Keratinocyte (primary cell): ENCODE measurements around the gene NUP133. TPM values are rescaled to one million over a fixed set of nuclear protein-coding genes. Genes with fewer than 3 reads are reported as not detected.

Experiments
- DNase-seq: peaks from one replicate; pipeline ENCODE4 v3.0.0-alpha.2; 2011; ENCODE audit warnings: low read depth, missing footprints, low spot score
- FAIRE-seq: peaks from 2 replicates; lab custom pipeline; 2011; peaks lifted over from hg19 to GRCh38; lab: Jason Lieb, UNC
- H2AFZ ChIP-seq: 2 replicates; pipeline ENCODE4 v1.6.0; 2012; ENCODE audit warnings: low read length, control low read depth, inconsistent platforms; ENCODE audit not compliant: control insufficient read depth
- H3K27ac ChIP-seq: 2 replicates; pipeline ENCODE4 v1.5.1; 2011; ENCODE audit warnings: low read length; ENCODE audit not compliant: control insufficient read depth, insufficient read depth
- H3K27me3 ChIP-seq: 3 replicates; pipeline ENCODE4 v1.6.0; 2011; ENCODE audit warnings: low read length; ENCODE audit not compliant: control insufficient read depth, insufficient read depth; ENCODE audit errors: extremely low read depth
- H3K36me3 ChIP-seq, 2 experiments: 2 replicates in 1 of 2; 3 replicates in 1 of 2; pipeline ENCODE4 v1.5.1; 2011; ENCODE audit warnings: low read length in 2 of 2, mild to moderate bottlenecking in 1 of 2; ENCODE audit not compliant: control insufficient read depth in 2 of 2, insufficient read depth in 2 of 2; ENCODE audit errors: extremely low read depth in 1 of 2
- H3K4me1 ChIP-seq: 3 replicates; pipeline ENCODE4 v1.5.1; 2011; ENCODE audit warnings: low read length; ENCODE audit not compliant: control insufficient read depth, insufficient read depth; ENCODE audit errors: extremely low read depth
- H3K4me2 ChIP-seq: 3 replicates; pipeline ENCODE4 v1.6.0; 2011; ENCODE audit warnings: low read depth, low read length; ENCODE audit not compliant: control insufficient read depth, insufficient read depth; ENCODE audit errors: extremely low read depth
- H3K4me3 ChIP-seq, 3 experiments: fragments of 200-600 bp in 1 of 3; sonication (generic) in 1 of 3; 2 replicates in 2 of 3; 3 replicates in 1 of 3; pipeline ENCODE4 v1.5.1; 2011 to 2016; ENCODE audit warnings: low read length in 3 of 3, mild to moderate bottlenecking in 3 of 3, control low read depth in 2 of 3, inconsistent platforms in 1 of 3, low read depth in 1 of 3, mixed read lengths in 1 of 3, mixed run types in 1 of 3, moderate library complexity in 1 of 3; ENCODE audit not compliant: control insufficient read depth in 2 of 3, insufficient read depth in 2 of 3; ENCODE audit errors: extremely low read depth in 1 of 3
- H3K79me2 ChIP-seq: 2 replicates; pipeline ENCODE4 v1.6.0; 2012; ENCODE audit warnings: low read length; ENCODE audit not compliant: control insufficient read depth, insufficient read depth
- H3K9ac ChIP-seq: 3 replicates; pipeline ENCODE4 v1.6.0; 2011; ENCODE audit warnings: low read length; ENCODE audit not compliant: control insufficient read depth, insufficient read depth; ENCODE audit errors: extremely low read depth
- H3K9me1 ChIP-seq: 3 replicates; pipeline ENCODE4 v1.6.0; 2011; ENCODE audit warnings: low read length; ENCODE audit not compliant: control insufficient read depth, insufficient read depth; ENCODE audit errors: extremely low read depth
- H3K9me3 ChIP-seq: 2 replicates; pipeline ENCODE4 v1.5.1; 2012; ENCODE audit warnings: low read depth, low read length; ENCODE audit not compliant: control insufficient read depth
- H4K20me1 ChIP-seq: 3 replicates; pipeline ENCODE4 v1.6.0; 2011; ENCODE audit warnings: low read length; ENCODE audit not compliant: control insufficient read depth, insufficient read depth; ENCODE audit errors: extremely low read depth
- EZH2 ChIP-seq: IDR thresholded peaks from one replicate; pipeline ENCODE4 v1.6.1; 2012; ENCODE audit warnings: inconsistent platforms, mild to moderate bottlenecking, low read length, moderate library complexity
- dilution Hi-C: fragments of 300-500 bp; cut with MboI; formaldehyde crosslinking; loops from one replicate; pipeline ENCODE4 v1.7.0; 2020; ENCODE audit warnings: low sequenced_read_pairs; ENCODE audit not compliant: extremely low pct_ligation_motif_present
- polyA plus RNA-seq, 5 experiments: library from polyadenylated mRNA; depleted of rRNA in 3 of 5; stranded (reverse) in 3 of 5; stranded (forward) in 1 of 5; unstranded in 1 of 5; fragments of >200 nt; gene quantifications; 1 replicate in 1 of 5; 2 replicates in 3 of 5; 3 replicates in 1 of 5; pipeline versions ENCODE4 v1.2.1 to v1.2.3, GENCODE V29; 2011 to 2012; ENCODE audit warnings: missing spikeins in 2 of 5, low read depth in 1 of 5, low replicate concordance in 1 of 5
- TF ChIP-seq, protein P1 (sequence below), 3 experiments: IDR thresholded peaks in 1 of 3; conservative IDR thresholded peaks in 1 of 3; optimal IDR thresholded peaks in 1 of 3; 2 replicates in 2 of 3; 3 replicates in 1 of 3; pipeline versions ENCODE3 to v1.5.1; 2011; ENCODE audit warnings: low read length in 3 of 3, mild to moderate bottlenecking in 3 of 3, moderate library complexity in 2 of 3, control low read depth in 1 of 3, inconsistent platforms in 1 of 3; ENCODE audit not compliant: insufficient read depth in 2 of 3; ENCODE audit errors: extremely low read depth in 1 of 3

Gene NUP133
- polyA plus RNA-seq, 1 donor (not counting 4 experiments of a cell fraction or from before 2014, with no cell fraction given): 25.2 TPM

DNA sequence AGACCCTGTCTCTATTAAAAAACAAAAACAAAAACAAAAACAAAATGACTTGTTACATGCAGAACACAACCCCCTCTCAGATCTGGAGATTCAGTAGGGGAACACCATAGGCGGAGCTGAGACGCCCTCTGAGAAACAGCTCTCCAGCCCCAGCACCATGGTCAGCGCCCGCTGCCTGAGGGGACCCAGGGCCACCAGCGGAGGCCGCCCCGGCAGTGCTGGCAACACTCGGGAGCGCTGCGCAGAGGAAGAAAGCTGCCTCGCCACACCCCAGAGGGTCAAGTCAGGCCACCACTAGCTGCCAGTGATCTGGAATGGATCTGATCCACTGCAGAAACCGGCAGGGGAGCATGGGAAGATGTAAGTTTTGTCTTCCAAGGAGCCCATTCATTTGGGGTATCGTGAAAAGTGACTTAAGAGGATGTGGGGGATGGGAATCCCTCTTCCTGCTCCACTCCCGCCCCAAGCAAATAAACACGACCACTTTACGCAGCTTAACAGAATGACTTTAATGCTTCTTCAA is 77.3 kb downstream of the NUP133 start:
- no peaks in the 10 kb centered on the region for H4K20me1 ChIP-seq
- H3K9ac ChIP-seq: no peak overlapping the region
- no peaks in the 10 kb centered on the region for H3K9me3 ChIP-seq
- no peak overlapping the region for H3K27ac ChIP-seq
- peaks cover 2% of the 10 kb centered on the region for H3K9me1 ChIP-seq
- no peaks in the 10 kb centered on the region for H3K36me3 ChIP-seq
- H3K79me2 ChIP-seq: no peaks in the 10 kb centered on the region
- no peak overlapping the region for H2AFZ ChIP-seq
- DNase-seq: no peak
- dilution Hi-C loops: no loop called here
- no peak overlapping the region for H3K4me3 ChIP-seq
- no peaks in the 10 kb centered on the region for H3K4me1 ChIP-seq
- peaks cover 80% of the 10 kb centered on the region for H3K27me3 ChIP-seq
- no peak for FAIRE-seq
- TF ChIP-seq, protein P1, sequence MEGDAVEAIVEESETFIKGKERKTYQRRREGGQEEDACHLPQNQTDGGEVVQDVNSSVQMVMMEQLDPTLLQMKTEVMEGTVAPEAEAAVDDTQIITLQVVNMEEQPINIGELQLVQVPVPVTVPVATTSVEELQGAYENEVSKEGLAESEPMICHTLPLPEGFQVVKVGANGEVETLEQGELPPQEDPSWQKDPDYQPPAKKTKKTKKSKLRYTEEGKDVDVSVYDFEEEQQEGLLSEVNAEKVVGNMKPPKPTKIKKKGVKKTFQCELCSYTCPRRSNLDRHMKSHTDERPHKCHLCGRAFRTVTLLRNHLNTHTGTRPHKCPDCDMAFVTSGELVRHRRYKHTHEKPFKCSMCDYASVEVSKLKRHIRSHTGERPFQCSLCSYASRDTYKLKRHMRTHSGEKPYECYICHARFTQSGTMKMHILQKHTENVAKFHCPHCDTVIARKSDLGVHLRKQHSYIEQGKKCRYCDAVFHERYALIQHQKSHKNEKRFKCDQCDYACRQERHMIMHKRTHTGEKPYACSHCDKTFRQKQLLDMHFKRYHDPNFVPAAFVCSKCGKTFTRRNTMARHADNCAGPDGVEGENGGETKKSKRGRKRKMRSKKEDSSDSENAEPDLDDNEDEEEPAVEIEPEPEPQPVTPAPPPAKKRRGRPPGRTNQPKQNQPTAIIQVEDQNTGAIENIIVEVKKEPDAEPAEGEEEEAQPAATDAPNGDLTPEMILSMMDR (optimal IDR thresholded peaks at IDR 0.05 in 1 of 3, IDR thresholded peaks at IDR 0.05 in 1 of 3, conservative IDR thresholded peaks at IDR 0.05 in 1 of 3; ENCODE audit: extremely low read depth in 1 of 3, insufficient read depth in 2 of 3, low read length in 3 of 3): no peak
- TF ChIP-seq EZH2: no peak
- H3K4me2 ChIP-seq: peak overlapping the region; percentile 2

DNA sequence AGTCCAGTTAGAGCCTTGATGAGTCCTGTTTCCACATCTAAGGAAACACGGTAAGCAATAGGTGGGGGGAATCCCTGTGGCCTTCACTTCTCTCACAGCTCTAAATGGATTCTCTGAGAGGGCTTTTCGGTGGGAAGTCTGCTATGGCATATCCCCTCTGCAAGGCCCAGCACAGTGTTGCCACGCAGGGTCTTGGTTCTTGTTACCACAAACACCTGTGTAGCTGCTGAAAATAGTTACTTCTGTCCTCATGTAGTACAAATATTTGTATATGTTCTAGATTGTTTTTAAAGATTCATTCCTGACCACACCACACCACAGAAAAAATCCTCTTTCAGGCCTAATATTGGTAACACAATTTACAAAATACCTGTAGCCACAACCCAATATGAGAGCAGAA is 79.9 kb downstream of the NUP133 start:
- DNase-seq (no peak), FAIRE-seq (no peak)
- dilution Hi-C loops: no loop called here
- Histone ChIP-seq H3K9ac (no peak overlapping the region), H3K4me3 (no peak overlapping the region), H2AFZ (no peak overlapping the region), H4K20me1 (no peaks in the 10 kb centered on the region), H3K79me2 (no peaks in the 10 kb centered on the region), H3K9me1 (peaks cover 2% of the 10 kb centered on the region), H3K4me2 (no peak overlapping the region), H3K27ac (no peak overlapping the region), H3K36me3 (no peaks in the 10 kb centered on the region), H3K9me3 (no peaks in the 10 kb centered on the region), H3K4me1 (no peaks in the 10 kb centered on the region), H3K27me3 (peaks cover 56% of the 10 kb centered on the region)
- no peak for TF ChIP-seq EZH2
- TF ChIP-seq, protein P1 (optimal IDR thresholded peaks at IDR 0.05 in 1 of 3, IDR thresholded peaks at IDR 0.05 in 1 of 3, conservative IDR thresholded peaks at IDR 0.05 in 1 of 3; ENCODE audit: extremely low read depth in 1 of 3, insufficient read depth in 2 of 3, low read length in 3 of 3): no peak
